Gastroesophageal sphincter (tissue), 3 donors: ENCODE data around the gene OBSL1.

ENCODE experiments used
- CTCF ChIP-seq, 4 experiments: fragments of 200-600 bp in 2 of 4; fragments of 450-650 bp in 2 of 4; sonication (generic) in 1 of 4; IDR thresholded peaks; one replicate each; pipeline ENCODE4 v1.5.1; 2017 to 2019; ENCODE audit warnings: antibody characterized with exemption in 4 of 4, mild to moderate bottlenecking in 2 of 4, moderate library complexity in 2 of 4
- EP300 ChIP-seq: sonication (generic); formaldehyde crosslinking; IDR thresholded peaks from one replicate; pipeline ENCODE4 v1.6.1; 2017; ENCODE audit warnings: antibody characterized with exemption, mild to moderate bottlenecking
- POLR2A ChIP-seq, 2 donors: fragments of 450-650 bp; IDR thresholded peaks; one replicate each; pipeline ENCODE4 v1.6.1; 2017; ENCODE audit warnings: antibody characterized with exemption in 2 of 2, mild to moderate bottlenecking in 2 of 2, moderate library complexity in 1 of 2
- POLR2AphosphoS5 ChIP-seq: sonication (generic); formaldehyde crosslinking; IDR thresholded peaks from one replicate; pipeline ENCODE4 v1.6.1; 2017; ENCODE audit warnings: antibody characterized with exemption

DNA sequence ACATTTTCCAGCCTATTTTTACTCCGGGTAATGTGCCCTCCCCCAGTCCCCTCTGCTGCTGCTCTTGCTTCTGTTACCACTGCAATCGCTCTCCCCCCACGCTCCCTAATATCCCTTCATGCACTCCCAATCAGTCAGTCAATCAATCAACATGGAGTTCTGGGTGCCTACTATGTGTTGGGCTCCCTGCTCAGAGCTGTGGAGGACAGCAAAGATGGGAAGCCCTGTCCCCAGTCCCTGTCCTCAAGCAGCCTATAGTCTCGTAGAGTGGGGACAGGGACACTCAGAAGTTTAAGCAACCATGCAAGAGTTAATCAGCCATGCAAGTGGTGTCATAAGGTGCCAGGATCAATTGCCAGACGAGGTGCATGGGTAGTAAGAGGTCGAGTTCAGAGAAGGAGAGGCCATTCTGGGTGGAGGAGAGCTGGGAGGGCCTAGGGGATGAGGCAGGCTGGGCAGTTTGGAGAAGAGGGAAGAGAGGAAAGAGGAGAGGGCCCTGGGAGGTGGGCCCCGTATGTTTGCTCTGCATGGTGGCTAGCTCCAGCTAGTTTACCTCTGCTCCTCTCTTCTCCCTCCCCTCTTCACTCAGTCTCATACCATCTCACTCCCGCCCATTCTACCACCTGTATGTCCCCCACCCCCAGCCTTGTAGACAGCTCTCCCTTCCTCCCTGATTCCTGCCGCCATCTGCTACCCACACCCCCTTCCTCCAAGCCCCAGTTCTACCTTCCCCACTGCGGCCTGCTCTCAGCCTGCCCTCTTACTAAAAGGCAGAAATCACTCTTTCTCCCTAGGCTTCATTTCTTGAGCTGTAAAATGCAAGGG is 53.2 kb downstream of the OBSL1 start:
- TF ChIP-seq CTCF (IDR thresholded peaks at IDR 0.05): no peak
- TF ChIP-seq POLR2A (IDR thresholded peaks at IDR 0.05): no peak
- TF ChIP-seq EP300: no peak
- no peak for TF ChIP-seq POLR2AphosphoS5
